Vagina (tissue), 2 donors: ENCODE measurements around the gene RCAN1.

Experiments used
- POLR2A ChIP-seq, 2 donors: fragments of 450-650 bp; IDR thresholded peaks; one replicate each; pipeline ENCODE4 v1.6.1; 2017; ENCODE audit warnings: antibody characterized with exemption in 2 of 2, mild to moderate bottlenecking in 2 of 2, moderate library complexity in 2 of 2
- TF ChIP-seq, protein P1 (sequence below), 3 experiments: fragments of 450-650 bp in 2 of 3; fragments of 200-600 bp in 1 of 3; sonication (generic) in 1 of 3; IDR thresholded peaks; one replicate each; pipeline ENCODE4 v1.5.1; 2017 to 2019; ENCODE audit warnings: antibody characterized with exemption in 3 of 3, mild to moderate bottlenecking in 2 of 3, moderate library complexity in 2 of 3

DNA sequence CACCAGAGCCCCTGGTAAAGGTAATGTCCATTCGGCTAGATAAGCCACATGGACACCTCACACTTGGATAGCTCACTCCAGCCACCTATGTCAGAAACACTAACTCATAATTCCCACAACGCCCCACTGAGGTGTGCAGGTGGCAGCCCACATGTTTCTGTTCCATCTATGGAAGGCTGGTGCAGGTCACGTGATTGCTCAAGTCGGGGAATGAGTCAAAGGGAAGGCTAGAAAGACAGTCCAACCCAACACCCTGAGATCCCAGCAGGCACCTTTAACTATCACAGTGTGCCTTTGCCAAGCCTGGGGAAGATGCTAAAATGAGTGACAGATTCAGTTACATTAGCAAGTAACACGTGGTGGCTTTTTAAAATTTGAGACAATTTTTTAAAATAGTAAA is 57.7 kb downstream of the RCAN1 start:
- TF ChIP-seq, protein P1, sequence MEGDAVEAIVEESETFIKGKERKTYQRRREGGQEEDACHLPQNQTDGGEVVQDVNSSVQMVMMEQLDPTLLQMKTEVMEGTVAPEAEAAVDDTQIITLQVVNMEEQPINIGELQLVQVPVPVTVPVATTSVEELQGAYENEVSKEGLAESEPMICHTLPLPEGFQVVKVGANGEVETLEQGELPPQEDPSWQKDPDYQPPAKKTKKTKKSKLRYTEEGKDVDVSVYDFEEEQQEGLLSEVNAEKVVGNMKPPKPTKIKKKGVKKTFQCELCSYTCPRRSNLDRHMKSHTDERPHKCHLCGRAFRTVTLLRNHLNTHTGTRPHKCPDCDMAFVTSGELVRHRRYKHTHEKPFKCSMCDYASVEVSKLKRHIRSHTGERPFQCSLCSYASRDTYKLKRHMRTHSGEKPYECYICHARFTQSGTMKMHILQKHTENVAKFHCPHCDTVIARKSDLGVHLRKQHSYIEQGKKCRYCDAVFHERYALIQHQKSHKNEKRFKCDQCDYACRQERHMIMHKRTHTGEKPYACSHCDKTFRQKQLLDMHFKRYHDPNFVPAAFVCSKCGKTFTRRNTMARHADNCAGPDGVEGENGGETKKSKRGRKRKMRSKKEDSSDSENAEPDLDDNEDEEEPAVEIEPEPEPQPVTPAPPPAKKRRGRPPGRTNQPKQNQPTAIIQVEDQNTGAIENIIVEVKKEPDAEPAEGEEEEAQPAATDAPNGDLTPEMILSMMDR (IDR thresholded peaks at IDR 0.05) = no peak
- TF ChIP-seq POLR2A (IDR thresholded peaks at IDR 0.05) = no peak
